CD14-positive monocyte (primary cell): ENCODE measurements around the gene LDLRAD4. TPM values are rescaled to one million over a fixed set of nuclear protein-coding genes. Genes with fewer than 3 reads are reported as not detected.

Experiments
- DNase-seq, 3 donors: peaks; one replicate each; pipeline ENCODE4 v3.0.0-alpha.2; 2011 to 2022
- H2AFZ ChIP-seq: 2 replicates; pipeline ENCODE4 v1.6.0; 2012; ENCODE audit warnings: mild to moderate bottlenecking, low read depth, low read length, inconsistent platforms; ENCODE audit not compliant: insufficient read depth, poor library complexity, severe bottlenecking
- H3K27ac ChIP-seq, 2 donors: 1 replicate in 1 of 2; 2 replicates in 1 of 2; pipeline ENCODE4 v1.5.1; 2012 to 2013; ENCODE audit warnings: low read length in 2 of 2, control low read depth in 1 of 2, inconsistent platforms in 1 of 2, low read depth in 1 of 2, mild to moderate bottlenecking in 1 of 2
- H3K27me3 ChIP-seq, 2 donors: one replicate each; pipeline versions ENCODE4 v1.6.0 to v1.6.1; 2011 to 2013; ENCODE audit warnings: low read length in 2 of 2; ENCODE audit not compliant: control insufficient read depth in 2 of 2, insufficient read depth in 2 of 2
- H3K36me3 ChIP-seq, 2 donors: replicated peaks in 1 of 2; 1 replicate in 1 of 2; 2 replicates in 1 of 2; pipeline versions ENCODE4 v1.5.1 to v1.6.1; 2012 to 2013; ENCODE audit warnings: low read length in 2 of 2, control low read depth in 1 of 2, inconsistent platforms in 1 of 2, mild to moderate bottlenecking in 1 of 2; ENCODE audit not compliant: insufficient read depth in 2 of 2, control insufficient read depth in 1 of 2
- H3K4me1 ChIP-seq, 2 donors: 1 replicate in 1 of 2; 2 replicates in 1 of 2; pipeline versions ENCODE4 v1.5.1 to v1.6.1; 2012 to 2013; ENCODE audit warnings: low read length in 2 of 2, control low read depth in 1 of 2, inconsistent platforms in 1 of 2, mild to moderate bottlenecking in 1 of 2, moderate library complexity in 1 of 2; ENCODE audit not compliant: insufficient read depth in 2 of 2, control insufficient read depth in 1 of 2
- H3K4me2 ChIP-seq: replicated peaks from 2 replicates; pipeline ENCODE3; 2012; ENCODE audit warnings: low read length, moderate library complexity, mild to moderate bottlenecking; ENCODE audit not compliant: poor library complexity, severe bottlenecking; ENCODE audit errors: extremely low read depth
- H3K4me3 ChIP-seq, 3 experiments: fragments of 200-600 bp in 1 of 3; sonication (generic) in 1 of 3; replicated peaks in 1 of 3; 1 replicate in 2 of 3; 2 replicates in 1 of 3; pipeline ENCODE4 v1.5.1; 2011 to 2013; ENCODE audit warnings: low read length in 3 of 3, mild to moderate bottlenecking in 3 of 3, control low read depth in 2 of 3, low read depth in 2 of 3, inconsistent platforms in 1 of 3, moderate library complexity in 1 of 3
- H3K79me2 ChIP-seq: 2 replicates; pipeline ENCODE4 v1.6.0; 2012; ENCODE audit warnings: mild to moderate bottlenecking, control low read depth, inconsistent platforms, low read length, moderate library complexity; ENCODE audit not compliant: insufficient read depth
- H3K9ac ChIP-seq: 2 replicates; pipeline ENCODE4 v1.6.0; 2017; ENCODE audit warnings: low read length, mild to moderate bottlenecking; ENCODE audit not compliant: insufficient read depth, poor library complexity, severe bottlenecking
- H3K9me3 ChIP-seq, 2 donors: replicated peaks in 1 of 2; 1 replicate in 1 of 2; 2 replicates in 1 of 2; pipeline versions ENCODE4 v1.5.1 to v1.6.1; 2012 to 2013; ENCODE audit warnings: low read length in 2 of 2, control low read depth in 1 of 2; ENCODE audit not compliant: control insufficient read depth in 1 of 2, insufficient read depth in 1 of 2
- H4K20me1 ChIP-seq: 2 replicates; pipeline ENCODE4 v1.6.0; 2012; ENCODE audit warnings: mild to moderate bottlenecking, low read length, control low read depth, moderate library complexity; ENCODE audit not compliant: insufficient read depth
- H3K27ac Mint-ChIP-seq, 7 donors: one replicate each; pipeline ENCODE4 v1.8.0; 2020; ENCODE audit warnings: mild to moderate bottlenecking in 7 of 7, mixed read lengths in 7 of 7, moderate library complexity in 6 of 7, inconsistent platforms in 2 of 7
- H3K27me3 Mint-ChIP-seq, 3 donors: one replicate each; pipeline ENCODE4 v1.8.0; 2021 to 2022; ENCODE audit warnings: low read depth in 3 of 3, mild to moderate bottlenecking in 3 of 3, mixed read lengths in 3 of 3, moderate library complexity in 3 of 3, inconsistent platforms in 1 of 3
- H3K36me3 Mint-ChIP-seq, 2 donors: one replicate each; pipeline ENCODE4 v1.8.0; 2020; ENCODE audit warnings: mixed read lengths in 2 of 2, inconsistent platforms in 1 of 2, mild to moderate bottlenecking in 1 of 2
- H3K4me1 Mint-ChIP-seq: one replicate; pipeline ENCODE4 v1.8.0; 2020; ENCODE audit warnings: mild to moderate bottlenecking, mixed read lengths
- H3K4me3 Mint-ChIP-seq, 2 donors: one replicate each; pipeline ENCODE4 v1.8.0; 2020; ENCODE audit warnings: mild to moderate bottlenecking in 2 of 2, mixed read lengths in 2 of 2, moderate library complexity in 1 of 2
- H3K9me3 Mint-ChIP-seq, 7 donors: one replicate each; pipeline ENCODE4 v1.8.0; 2020 to 2022; ENCODE audit warnings: mixed read lengths in 7 of 7, mild to moderate bottlenecking in 6 of 7, moderate library complexity in 6 of 7, inconsistent platforms in 2 of 7
- CTCF ChIP-seq: fragments of 200-600 bp; IDR thresholded peaks from one replicate; pipeline ENCODE4 v1.8.0; 2022; ENCODE audit warnings: antibody characterized with exemption, mild to moderate bottlenecking
- WGBS: methylation state at CpG from one replicate; pipeline ENCODE4 v1.1.5; 2013; ENCODE audit warnings: missing lambda C conversion rate; ENCODE audit not compliant: insufficient coverage; 5-methylcytosine and 5-hydroxymethylcytosine counted together
- intact Hi-C, 2 donors: fragments of 100-400 bp; cut with micrococcal nuclease; formaldehyde crosslinking; loops; one replicate each; pipeline versions ENCODE4 v1.15.0 to v1.15.1; 2023
- polyA plus RNA-seq, 3 donors: library from polyadenylated mRNA; depleted of rRNA in 1 of 3; unstranded in 2 of 3; stranded (reverse) in 1 of 3; fragments of 300-500 nt in 2 of 3; fragments of >200 nt in 1 of 3; fragmentation: Illumina TruSeq in 2 of 3; gene quantifications; 1 replicate in 2 of 3; 2 replicates in 1 of 3; pipeline ENCODE4 v1.2.3, GENCODE V29; 2012 to 2021

LDLRAD4 gene
- polyA plus RNA-seq, 3 donors: 13.5 to 15.4 (median 13.8) TPM

DNA sequence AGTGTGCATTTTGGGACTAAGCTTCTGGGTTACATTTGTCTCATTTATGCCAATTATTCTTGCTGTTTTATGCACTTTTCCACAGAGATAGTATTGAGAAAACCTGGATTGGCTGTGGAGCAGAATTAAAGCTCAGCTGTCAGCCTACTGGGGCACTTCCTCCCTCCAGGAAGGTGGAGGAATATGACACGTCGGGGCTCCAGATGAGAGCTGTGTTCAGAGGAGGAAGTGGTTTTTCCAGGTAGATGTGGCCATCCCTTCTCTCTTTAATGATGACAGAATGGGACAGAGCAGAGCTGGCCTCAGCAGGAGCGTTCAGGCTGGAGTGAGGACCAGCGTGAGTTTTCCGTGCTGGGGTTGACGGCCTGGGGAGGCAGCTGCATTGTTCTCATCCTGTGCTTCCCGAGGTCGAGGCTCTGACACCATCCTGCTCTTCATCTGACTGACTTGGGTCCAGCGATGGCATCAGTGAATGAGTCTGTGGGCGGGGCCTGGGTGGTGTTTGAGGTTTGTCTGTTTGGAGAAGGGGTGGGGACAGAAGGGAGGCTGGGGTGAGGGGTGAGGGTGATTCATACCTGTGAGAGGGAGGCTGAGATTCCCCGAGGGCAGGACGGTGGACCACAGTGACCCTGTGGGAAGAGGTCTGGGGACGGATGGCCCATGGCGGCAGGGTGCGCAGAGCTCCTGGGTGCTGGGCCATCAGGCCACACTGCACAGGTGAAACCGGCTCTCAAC is 207.0 kb downstream of the LDLRAD4 start:
- WGBS: 77% methylated on average over 16 of the region's 16 CpGs
- Histone ChIP-seq H3K9ac (no peak overlapping the region), H3K36me3 (no peaks in the 10 kb centered on the region), H3K9me3 (no peaks in the 10 kb centered on the region), H4K20me1 (peaks cover 11% of the 10 kb centered on the region), H3K27ac (no peak overlapping the region), H3K79me2 (no peaks in the 10 kb centered on the region), H3K4me2 (no peak overlapping the region), H3K4me3 (no peak overlapping the region), H3K27me3 (no peaks in the 10 kb centered on the region), H3K4me1 (peaks cover 0 to 5% of the 10 kb centered on the region in 2 donors), H2AFZ (no peak overlapping the region)
- peak overlapping the region in 2 of 7 donors; percentile 11 for H3K27ac Mint-ChIP-seq
- intact Hi-C loops: no loop called here
- no peaks in the 10 kb centered on the region for H3K36me3 Mint-ChIP-seq
- no peak overlapping the region for H3K4me3 Mint-ChIP-seq
- no peaks in the 10 kb centered on the region for H3K9me3 Mint-ChIP-seq
- peaks cover 0 to 2% (median 2%) of the 10 kb centered on the region in 3 donors for H3K27me3 Mint-ChIP-seq
- TF ChIP-seq CTCF: no peak
- no peak for DNase-seq
- H3K4me1 Mint-ChIP-seq: peaks cover 11% of the 10 kb centered on the region

DNA sequence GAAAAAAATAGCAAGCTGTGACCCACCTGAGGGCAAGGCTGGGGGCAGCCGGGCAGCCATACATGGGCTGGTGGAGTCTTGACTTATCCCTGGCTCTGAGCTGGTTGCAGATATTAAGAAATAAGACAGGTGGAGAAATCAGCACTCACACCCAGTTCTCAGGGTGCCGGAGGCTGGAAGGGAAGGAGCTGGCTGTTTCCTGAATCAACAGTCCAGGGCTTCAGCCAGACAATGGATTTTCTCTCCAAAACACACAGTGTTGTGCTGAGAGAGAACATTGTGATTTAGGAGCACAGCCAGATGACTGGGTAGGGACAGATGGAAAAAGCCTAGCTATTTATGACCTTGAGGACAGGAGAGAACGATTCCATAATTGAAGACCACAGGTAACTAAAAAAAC is 208.8 kb downstream of the LDLRAD4 start:
- Mint-ChIP-seq H3K27ac (no peak overlapping the region), H3K4me1 (peaks cover 7% of the 10 kb centered on the region), H3K27me3 (peaks cover 0 to 2% (median 1%) of the 10 kb centered on the region in 3 donors), H3K4me3 (no peak overlapping the region), H3K9me3 (no peaks in the 10 kb centered on the region), H3K36me3 (no peaks in the 10 kb centered on the region)
- Histone ChIP-seq H2AFZ (no peak overlapping the region), H4K20me1 (peaks cover 3% of the 10 kb centered on the region), H3K4me3 (no peak overlapping the region), H3K4me2 (no peak overlapping the region), H3K27me3 (no peaks in the 10 kb centered on the region), H3K9ac (no peak overlapping the region), H3K27ac (no peak overlapping the region), H3K36me3 (no peaks in the 10 kb centered on the region), H3K4me1 (no peaks in the 10 kb centered on the region), H3K9me3 (no peaks in the 10 kb centered on the region), H3K79me2 (no peaks in the 10 kb centered on the region)
- no peak for DNase-seq
- intact Hi-C loops: no loop called here
- 100% methylated on average over 1 of the region's 3 CpGs for WGBS
- TF ChIP-seq CTCF: no peak
